Small intestine (tissue), 7 donors: ENCODE measurements around the gene EDIL3. TPM values are rescaled to one million over a fixed set of nuclear protein-coding genes. Genes with fewer than 3 reads are reported as not detected.

ENCODE experiments used
- DNase-seq, 2 donors: peaks; one replicate each; pipeline versions ENCODE4 v3.0.0 to v3.0.0-alpha.2; 2013
- FAIRE-seq: peaks from 2 replicates; lab custom pipeline; 2012; peaks lifted over from hg19 to GRCh38; lab: Jason Lieb, UNC
- H3K27ac ChIP-seq, 3 donors: one replicate each; pipeline ENCODE4 v1.5.1; 2013; ENCODE audit warnings: low read length in 2 of 3, mild to moderate bottlenecking in 2 of 3, control low read depth in 1 of 3, inconsistent platforms in 1 of 3, low read depth in 1 of 3, moderate library complexity in 1 of 3
- H3K27me3 ChIP-seq, 3 donors: one replicate each; pipeline ENCODE4 v1.6.1; 2013; ENCODE audit warnings: low read length in 3 of 3, inconsistent platforms in 1 of 3; ENCODE audit not compliant: control insufficient read depth in 3 of 3, insufficient read depth in 3 of 3
- H3K36me3 ChIP-seq, 3 donors: one replicate each; pipeline ENCODE4 v1.6.1; 2013; ENCODE audit warnings: low read length in 3 of 3, inconsistent platforms in 1 of 3, low read depth in 1 of 3, mild to moderate bottlenecking in 1 of 3, moderate library complexity in 1 of 3; ENCODE audit not compliant: control insufficient read depth in 3 of 3, insufficient read depth in 2 of 3
- H3K4me1 ChIP-seq, 3 donors: one replicate each; pipeline ENCODE4 v1.6.1; 2013; ENCODE audit warnings: low read length in 2 of 3, inconsistent platforms in 1 of 3, low read depth in 1 of 3, mild to moderate bottlenecking in 1 of 3, moderate library complexity in 1 of 3; ENCODE audit not compliant: control insufficient read depth in 3 of 3, insufficient read depth in 2 of 3
- H3K4me3 ChIP-seq, 3 donors: one replicate each; pipeline ENCODE4 v1.5.1; 2013; ENCODE audit warnings: low read length in 3 of 3, control low read depth in 1 of 3, inconsistent platforms in 1 of 3, low read depth in 1 of 3, mild to moderate bottlenecking in 1 of 3, moderate library complexity in 1 of 3
- H3K9me3 ChIP-seq, 2 donors: one replicate each; pipeline ENCODE4 v1.6.1; 2013; ENCODE audit warnings: low read depth in 1 of 2, low read length in 1 of 2; ENCODE audit not compliant: control insufficient read depth in 2 of 2, insufficient read depth in 1 of 2
- WGBS, 3 donors: extraction: QIAGEN DNeasy Blood & Tissue Kit; methylation state at CpG; one replicate each; pipeline ENCODE4 v1.1.7; 2013; 5-methylcytosine and 5-hydroxymethylcytosine counted together
- polyA plus RNA-seq, 4 donors: library from polyadenylated mRNA; stranded (reverse) in 3 of 4; unstranded in 1 of 4; fragments of 200-250 nt in 3 of 4; fragments of 120-200 nt in 1 of 4; gene quantifications; one replicate each; pipeline versions ENCODE4 v1.2.1 to v1.2.3, GENCODE V29; 2013
- donor health status: healthy with polysubstance abuse.
- donor health status: control.
- donor health status: control.
- donor health status: Bipolar disorder and iron deficiency.
- donor health status: healthy.

Gene EDIL3
- polyA plus RNA-seq, 4 donors: 1.6 to 24.6 (median 5.1) TPM; not detected in 1

DNA sequence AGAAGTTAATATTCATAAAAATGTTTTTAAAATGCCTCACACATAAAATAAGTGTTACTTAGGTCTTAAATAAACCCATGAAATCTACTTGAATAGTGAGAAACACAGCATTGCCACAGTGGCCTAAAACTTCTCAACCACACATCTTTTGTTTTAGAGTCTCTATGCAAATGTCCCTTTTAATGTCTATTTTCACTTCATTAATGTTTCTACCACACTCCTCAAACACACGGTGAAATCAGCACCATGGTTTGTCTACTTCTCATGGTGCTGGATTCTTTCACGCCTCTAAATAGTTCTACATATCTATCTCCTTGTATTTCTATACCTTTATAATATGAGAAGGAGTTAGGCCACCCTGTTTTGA, 111.2 kb downstream of the EDIL3 start:
- 55 to 78% (median 64%) methylated on average over 2 of the region's 2 CpGs for WGBS, 3 donors

DNA sequence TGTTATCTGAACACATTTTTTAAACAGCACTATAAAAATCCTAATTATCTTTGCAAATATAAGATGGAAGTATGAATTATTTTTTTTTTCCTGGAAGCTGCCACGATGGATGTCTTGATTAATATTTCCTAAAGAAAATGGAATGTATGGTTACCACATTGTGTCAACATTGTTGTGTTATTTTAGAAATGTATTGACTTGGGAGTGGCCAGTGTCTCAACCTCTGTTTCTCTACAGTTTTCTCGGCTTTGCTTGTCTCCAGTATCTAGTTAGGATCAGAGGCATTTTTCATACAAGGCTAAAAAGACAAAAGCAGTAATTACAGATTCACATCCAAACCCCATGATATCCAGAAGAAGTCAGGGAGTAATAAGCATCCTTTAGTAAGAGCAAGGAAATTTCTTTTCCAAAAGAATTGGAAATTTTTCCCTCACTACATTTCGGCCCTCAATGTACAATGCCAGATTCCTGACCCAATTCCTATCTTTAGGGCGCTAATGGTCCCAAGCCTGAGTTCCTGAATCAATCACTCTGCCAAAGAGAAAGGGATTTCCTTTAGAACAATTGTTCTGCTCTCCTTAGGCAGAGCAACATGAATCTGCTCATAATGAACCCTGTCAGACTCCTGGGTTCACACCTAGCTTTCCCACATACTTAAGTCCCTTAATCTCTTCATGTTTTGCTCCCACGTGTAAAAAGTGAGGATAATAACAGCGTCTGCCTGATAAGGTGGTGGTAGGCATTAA, 111.7 kb downstream of the EDIL3 start:
- WGBS, 3 donors: 49 to 58% (median 51%) methylated on average over 6 of the region's 6 CpGs
- H3K27me3 ChIP-seq: no peaks in the 10 kb centered on the region
- DNase-seq (no peak), FAIRE-seq (no peak)
- no peaks in the 10 kb centered on the region for H3K36me3 ChIP-seq
- H3K9me3 ChIP-seq: no peaks in the 10 kb centered on the region
- no peak overlapping the region for H3K27ac ChIP-seq
- no peaks in the 10 kb centered on the region for H3K4me1 ChIP-seq
- H3K4me3 ChIP-seq: no peak overlapping the region

More for the DNA sequence above, 111.2 kb downstream of the EDIL3 start:
- no peaks in the 10 kb centered on the region for H3K27me3 ChIP-seq
- FAIRE-seq (no peak), DNase-seq (no peak)
- no peak overlapping the region for H3K27ac ChIP-seq
- no peaks in the 10 kb centered on the region for H3K4me1 ChIP-seq
- H3K36me3 ChIP-seq: no peaks in the 10 kb centered on the region
- H3K4me3 ChIP-seq: no peak overlapping the region
- H3K9me3 ChIP-seq: no peaks in the 10 kb centered on the region

DNA sequence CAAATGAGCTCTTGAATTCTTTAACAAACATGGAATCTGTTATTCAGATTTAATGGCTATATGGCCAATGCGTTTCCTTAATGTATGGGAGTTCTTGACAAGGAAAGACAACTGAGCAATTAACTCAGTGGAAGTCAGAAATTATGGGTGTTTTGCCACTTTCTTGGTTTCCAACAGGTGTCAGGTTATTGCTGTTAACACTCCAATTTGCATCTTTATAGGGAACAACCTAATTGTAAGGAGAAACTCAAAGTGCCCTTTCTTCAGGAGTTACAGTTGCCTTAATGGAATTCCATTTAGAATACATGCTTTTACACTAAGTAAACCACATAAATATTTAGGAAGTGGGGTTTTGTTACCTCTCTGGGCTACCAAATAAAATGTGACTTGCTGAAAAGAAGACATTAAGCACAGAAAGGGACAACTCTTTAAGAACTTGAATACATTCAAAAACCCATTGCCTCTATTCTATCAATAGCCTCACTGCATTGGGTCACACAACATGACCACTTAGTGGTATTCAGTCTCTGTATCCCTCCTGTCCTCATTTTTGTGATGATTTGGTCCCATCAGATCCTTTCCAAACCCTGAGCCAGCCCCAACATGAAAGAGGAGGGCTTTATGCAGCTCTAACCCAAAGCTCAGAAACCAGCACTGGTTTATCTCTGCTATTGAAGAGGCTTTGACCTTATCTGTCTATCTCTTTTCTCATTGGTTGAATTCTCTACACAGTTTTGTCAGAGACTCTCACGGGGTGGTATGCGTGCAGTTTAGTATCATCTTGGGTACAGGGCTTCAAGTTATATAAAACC, 118.7 kb downstream of the EDIL3 start:
- no peak for FAIRE-seq
- no peaks in the 10 kb centered on the region for H3K27me3 ChIP-seq
- no peaks in the 10 kb centered on the region for H3K4me1 ChIP-seq
- no peak for DNase-seq
- H3K36me3 ChIP-seq: no peaks in the 10 kb centered on the region
- H3K9me3 ChIP-seq: no peaks in the 10 kb centered on the region
- no peak overlapping the region for H3K4me3 ChIP-seq
- 64 to 74% (median 69%) methylated on average over 3 of the region's 3 CpGs for WGBS, 3 donors
- H3K27ac ChIP-seq: no peak overlapping the region

DNA sequence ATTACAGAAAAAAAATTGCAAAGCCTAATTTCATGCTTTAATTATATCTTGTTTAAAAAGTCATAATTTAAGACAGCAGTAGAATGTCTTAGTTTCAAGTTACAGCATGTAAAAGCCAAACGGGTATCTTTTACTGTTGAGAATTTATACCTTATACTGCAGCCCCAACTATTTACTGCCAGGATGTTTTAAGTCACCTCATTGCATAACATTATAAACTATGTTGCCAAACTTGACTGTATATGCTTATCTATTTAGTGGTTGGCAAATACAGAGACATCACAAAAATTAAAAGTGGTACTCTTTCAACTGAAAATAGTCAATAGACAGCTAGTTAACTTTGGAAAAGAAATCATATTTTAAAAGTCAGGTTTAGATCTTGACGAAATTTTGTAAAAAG, 119.5 kb downstream of the EDIL3 start:
- FAIRE-seq (no peak), DNase-seq (no peak)
- no peak overlapping the region for H3K27ac ChIP-seq
- H3K9me3 ChIP-seq: no peaks in the 10 kb centered on the region
- H3K4me1 ChIP-seq: no peaks in the 10 kb centered on the region
- H3K36me3 ChIP-seq: no peaks in the 10 kb centered on the region
- WGBS, 3 donors: 56 to 65% (median 61%) methylated on average over 2 of the region's 2 CpGs
- no peaks in the 10 kb centered on the region for H3K27me3 ChIP-seq
- H3K4me3 ChIP-seq: no peak overlapping the region

DNA sequence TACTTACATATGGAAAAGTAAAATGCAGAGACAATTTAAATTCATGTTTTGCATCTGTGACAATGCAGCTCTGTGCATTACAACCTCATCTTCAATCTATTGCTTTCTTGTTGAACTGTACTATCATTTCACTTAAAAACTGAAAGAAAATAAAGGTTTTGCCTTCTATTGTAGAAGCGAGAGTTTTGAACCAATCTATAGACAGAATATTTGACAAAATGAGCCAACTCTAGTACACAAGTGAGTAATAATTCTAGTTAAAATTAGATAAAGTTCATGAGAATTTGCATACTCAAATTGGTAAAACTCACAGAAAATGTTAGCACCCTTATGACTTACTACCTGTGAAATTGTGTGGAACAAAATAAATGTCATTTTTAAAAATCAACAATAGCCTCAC, 123.7 kb downstream of the EDIL3 start:
- FAIRE-seq (no peak), DNase-seq (no peak)
- WGBS, 3 donors: 71 to 82% (median 80%) methylated on average over 1 of the region's 1 CpG
- no peaks in the 10 kb centered on the region for H3K4me1 ChIP-seq
- no peak overlapping the region for H3K27ac ChIP-seq
- H3K27me3 ChIP-seq: no peaks in the 10 kb centered on the region
- H3K9me3 ChIP-seq: no peaks in the 10 kb centered on the region
- no peaks in the 10 kb centered on the region for H3K36me3 ChIP-seq
- H3K4me3 ChIP-seq: no peak overlapping the region

DNA sequence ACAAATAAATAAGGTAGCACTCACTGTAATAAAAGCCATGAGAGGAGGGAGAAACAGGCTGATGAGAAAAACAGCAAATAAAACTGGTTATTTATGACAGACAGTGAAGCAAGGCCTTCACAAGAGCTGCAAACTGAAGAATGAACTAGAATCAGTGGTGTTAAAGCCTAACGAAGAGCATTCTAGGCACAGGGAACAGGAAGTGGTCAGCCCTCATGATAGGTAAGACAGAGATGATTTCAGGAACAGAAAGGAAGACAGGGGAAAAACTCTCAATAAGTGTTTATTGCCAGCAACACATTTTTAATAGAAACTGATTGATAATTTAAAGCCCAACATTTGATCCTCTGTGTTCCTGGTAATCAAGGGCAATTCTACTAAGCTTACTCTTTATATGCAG, 124.5 kb downstream of the EDIL3 start:
- H3K4me3 ChIP-seq: no peak overlapping the region
- DNase-seq: no peak
- H3K27me3 ChIP-seq: no peaks in the 10 kb centered on the region
- no peaks in the 10 kb centered on the region for H3K4me1 ChIP-seq
- H3K27ac ChIP-seq: no peak overlapping the region
- H3K36me3 ChIP-seq: no peaks in the 10 kb centered on the region
- no peaks in the 10 kb centered on the region for H3K9me3 ChIP-seq
- 37 to 59% (median 54%) methylated on average over 1 of the region's 1 CpG for WGBS, 3 donors
- FAIRE-seq: no peak

DNA sequence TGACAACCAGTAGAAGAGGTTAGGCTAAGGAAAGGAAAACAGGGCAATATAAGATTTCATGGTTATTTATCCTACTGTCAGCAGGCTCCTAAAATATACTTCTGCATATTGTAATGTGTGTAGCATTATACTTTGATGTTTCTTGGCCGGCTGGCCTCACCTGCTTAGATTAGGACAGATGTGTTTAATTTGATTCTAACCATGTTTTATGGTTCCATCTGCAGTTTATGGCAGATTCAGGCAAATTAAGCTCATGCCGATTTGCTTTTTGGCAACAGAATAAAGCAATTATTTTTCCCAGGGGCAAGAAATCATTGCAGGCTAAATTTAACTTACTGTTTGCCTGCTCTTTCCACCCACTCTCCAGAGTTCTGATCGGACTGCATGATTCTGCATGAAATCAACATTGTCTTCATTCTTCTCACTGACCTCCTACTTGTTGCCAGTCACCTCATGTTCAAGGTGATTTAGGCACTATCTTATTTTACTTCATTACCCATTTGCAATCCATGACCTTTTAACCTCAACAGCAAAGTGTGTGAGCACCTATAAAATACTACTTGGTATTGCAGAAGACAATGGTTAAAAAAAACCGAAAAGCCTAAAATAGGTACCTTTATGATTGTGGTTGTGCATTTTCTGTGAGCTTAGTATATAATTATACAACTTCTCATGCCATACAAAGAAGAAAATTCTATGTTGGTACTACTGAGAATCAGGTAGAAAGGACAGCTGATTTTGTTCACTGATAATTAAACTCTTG, 125.2 kb downstream of the EDIL3 start:
- no peak for DNase-seq
- FAIRE-seq: no peak
- Histone ChIP-seq H3K4me1 (no peaks in the 10 kb centered on the region), H3K4me3 (no peak overlapping the region), H3K36me3 (no peaks in the 10 kb centered on the region), H3K27ac (no peak overlapping the region), H3K9me3 (no peaks in the 10 kb centered on the region), H3K27me3 (no peaks in the 10 kb centered on the region)
- 58 to 76% (median 64%) methylated on average over 4 of the region's 4 CpGs for WGBS, 3 donors

DNA sequence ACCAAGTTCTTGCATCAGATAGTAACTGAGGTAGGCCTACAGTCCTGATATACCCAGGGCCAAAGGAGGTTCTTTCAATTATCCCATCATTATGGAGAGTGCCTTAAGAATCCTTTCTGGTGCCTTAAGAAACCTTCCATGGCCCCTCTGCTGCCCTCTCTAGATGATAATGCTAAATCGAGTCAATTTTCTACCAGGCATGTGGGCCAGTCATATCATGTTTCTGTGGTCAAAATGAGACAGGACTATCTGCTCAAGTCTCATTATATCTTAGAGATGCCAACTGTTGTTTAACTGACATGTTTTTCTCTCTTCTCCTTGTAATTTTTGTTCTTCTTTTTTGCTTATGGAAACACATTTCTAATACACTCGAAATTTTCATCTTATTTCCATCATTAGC, 127.6 kb downstream of the EDIL3 start:
- H3K4me1 ChIP-seq: no peaks in the 10 kb centered on the region
- no peak overlapping the region for H3K4me3 ChIP-seq
- no peaks in the 10 kb centered on the region for H3K27me3 ChIP-seq
- no peaks in the 10 kb centered on the region for H3K9me3 ChIP-seq
- H3K36me3 ChIP-seq: no peaks in the 10 kb centered on the region
- DNase-seq (no peak), FAIRE-seq (no peak)
- 40 to 60% (median 49%) methylated on average over 2 of the region's 2 CpGs for WGBS, 3 donors
- H3K27ac ChIP-seq: no peak overlapping the region
